ENCODE data around the gene SMC4.

SMC4 gene

GRCh38 chr3:160470181-160470580 lies 70.7 kb downstream of the SMC4 start:
- POLR2A ChIA-PET = no interaction called here
- DNase-seq (ENCODE audit: extremely low spot score) = no peak
- CTCF ChIA-PET = no interaction called here
- TF ChIP-seq FOXK2 (IDR thresholded peaks at IDR 0.05) (no peak), NFRKB (IDR thresholded peaks at IDR 0.05) (no peak), BHLHE40 (IDR thresholded peaks at IDR 0.05; ENCODE audit: borderline replicate concordance) (no peak), ARNT (IDR thresholded peaks at IDR 0.05) (no peak), SUZ12 (IDR thresholded peaks at IDR 0.05) (no peak), PKNOX1 (IDR thresholded peaks at IDR 0.05) (no peak), ZNF384 (IDR thresholded peaks at IDR 0.05) (no peak), ELF4 (IDR thresholded peaks at IDR 0.05) (no peak), LEF1 (IDR thresholded peaks at IDR 0.05; ENCODE audit: borderline replicate concordance) (no peak), FOXM1 (IDR thresholded peaks at IDR 0.05; ENCODE audit: borderline replicate concordance) (no peak), TARDBP (IDR thresholded peaks at IDR 0.05) (no peak), L3MBTL2 (conservative IDR thresholded peaks at IDR 0.05) (no peak), HDGF (IDR thresholded peaks at IDR 0.05; ENCODE audit: borderline replicate concordance) (no peak)

GRCh38 chr3:160471892-160472291 lies 72.4 kb downstream of the SMC4 start:
- TF ChIP-seq ELF4 (IDR thresholded peaks at IDR 0.05) (no peak), FOXA1 (IDR thresholded peaks at IDR 0.05) (no peak), BHLHE40 (IDR thresholded peaks at IDR 0.05; ENCODE audit: borderline replicate concordance) (no peak), L3MBTL2 (conservative IDR thresholded peaks at IDR 0.05) (no peak), NFRKB (IDR thresholded peaks at IDR 0.05) (no peak), LEF1 (IDR thresholded peaks at IDR 0.05; ENCODE audit: borderline replicate concordance) (no peak), PKNOX1 (IDR thresholded peaks at IDR 0.05) (no peak), TARDBP (IDR thresholded peaks at IDR 0.05) (no peak), SP1 (IDR thresholded peaks at IDR 0.05) (no peak), CTBP1 (IDR thresholded peaks at IDR 0.05; ENCODE audit: borderline replicate concordance) (no peak), FOXM1 (IDR thresholded peaks at IDR 0.05; ENCODE audit: borderline replicate concordance) (no peak), HDGF (IDR thresholded peaks at IDR 0.05; ENCODE audit: borderline replicate concordance) (no peak), ZNF384 (IDR thresholded peaks at IDR 0.05) (no peak), SUZ12 (IDR thresholded peaks at IDR 0.05) (no peak), FOXK2 (IDR thresholded peaks at IDR 0.05) (no peak), ARNT (IDR thresholded peaks at IDR 0.05) (no peak)
- DNase-seq (ENCODE audit: extremely low spot score) = no peak
- CTCF ChIA-PET = no interaction called here
- POLR2A ChIA-PET = no interaction called here

DNA sequence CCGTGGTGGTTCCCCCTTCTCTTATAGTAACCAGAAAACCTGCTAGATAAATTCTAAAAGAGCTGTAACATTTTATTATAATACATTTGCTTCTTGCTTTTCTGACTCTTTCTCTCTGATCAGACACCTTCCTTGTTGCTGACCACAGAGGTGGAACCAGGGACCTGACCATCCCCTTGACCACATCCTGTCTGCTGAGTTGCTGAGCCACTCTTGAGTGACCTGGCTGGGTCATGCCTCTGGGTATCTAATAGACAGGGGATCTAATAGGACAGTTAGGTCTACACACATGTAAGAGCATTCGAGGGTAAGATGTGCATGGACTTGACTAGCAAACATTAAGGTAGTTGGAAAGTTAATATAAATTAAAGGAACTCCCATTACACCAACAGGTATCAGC lies 72.9 kb downstream of the SMC4 start:
- POLR2A ChIA-PET = no interaction called here
- TF ChIP-seq FOXK2 (IDR thresholded peaks at IDR 0.05) = no peak
- TF ChIP-seq ARNT (IDR thresholded peaks at IDR 0.05) = no peak
- TF ChIP-seq BHLHE40 (IDR thresholded peaks at IDR 0.05; ENCODE audit: borderline replicate concordance) = no peak
- DNase-seq (ENCODE audit: extremely low spot score) = no peak
- CTCF ChIA-PET = no interaction called here

DNA sequence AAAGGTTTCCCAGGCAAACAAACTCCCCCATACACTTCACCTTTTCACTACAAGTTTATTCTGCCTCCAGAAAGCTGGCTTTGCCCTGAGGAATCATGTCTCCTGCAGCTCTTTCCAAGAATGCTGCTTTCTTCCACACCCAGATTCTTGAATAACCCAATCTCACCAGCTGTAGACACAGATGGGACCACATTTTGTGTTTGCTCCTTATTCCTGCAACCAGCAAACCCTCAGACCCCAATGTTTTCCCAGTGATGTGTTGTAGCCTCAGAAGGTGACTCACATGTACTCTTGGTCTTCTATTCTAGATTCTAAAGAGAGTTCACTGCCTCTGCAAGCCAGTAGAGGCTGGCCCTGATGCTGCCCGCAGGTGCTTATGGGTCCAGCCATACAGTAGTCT lies 73.8 kb downstream of the SMC4 start:
- TF ChIP-seq SUZ12 (IDR thresholded peaks at IDR 0.05) (no peak), PKNOX1 (IDR thresholded peaks at IDR 0.05) (no peak), ARNT (IDR thresholded peaks at IDR 0.05) (no peak), NFRKB (IDR thresholded peaks at IDR 0.05) (no peak), L3MBTL2 (conservative IDR thresholded peaks at IDR 0.05) (no peak), BHLHE40 (IDR thresholded peaks at IDR 0.05; ENCODE audit: borderline replicate concordance) (no peak), SP1 (IDR thresholded peaks at IDR 0.05) (no peak)
- no peak for DNase-seq (ENCODE audit: extremely low spot score)
- ChIA-PET CTCF (no interaction called here), POLR2A (no interaction called here)

- no peak for DNase-seq (ENCODE audit: extremely low spot score)
- POLR2A ChIA-PET = no interaction called here
- TF ChIP-seq LEF1 (IDR thresholded peaks at IDR 0.05; ENCODE audit: borderline replicate concordance) = no peak
- no peak for TF ChIP-seq PKNOX1 (IDR thresholded peaks at IDR 0.05)
- TF ChIP-seq L3MBTL2 (conservative IDR thresholded peaks at IDR 0.05) = no peak
- no peak for TF ChIP-seq FOXK2 (IDR thresholded peaks at IDR 0.05)
- TF ChIP-seq NFRKB (IDR thresholded peaks at IDR 0.05) = no peak
- TF ChIP-seq FOXA1 (IDR thresholded peaks at IDR 0.05) = no peak
- no peak for TF ChIP-seq SUZ12 (IDR thresholded peaks at IDR 0.05)
- TF ChIP-seq ARNT (IDR thresholded peaks at IDR 0.05) = no peak
- TF ChIP-seq CTBP1 (IDR thresholded peaks at IDR 0.05; ENCODE audit: borderline replicate concordance) = no peak
- TF ChIP-seq SP1 (IDR thresholded peaks at IDR 0.05) = no peak
- CTCF ChIA-PET = no interaction called here
Observed at GRCh38 chr3:160473978-160474377, 74.5 kb downstream of the SMC4 start.

DNA sequence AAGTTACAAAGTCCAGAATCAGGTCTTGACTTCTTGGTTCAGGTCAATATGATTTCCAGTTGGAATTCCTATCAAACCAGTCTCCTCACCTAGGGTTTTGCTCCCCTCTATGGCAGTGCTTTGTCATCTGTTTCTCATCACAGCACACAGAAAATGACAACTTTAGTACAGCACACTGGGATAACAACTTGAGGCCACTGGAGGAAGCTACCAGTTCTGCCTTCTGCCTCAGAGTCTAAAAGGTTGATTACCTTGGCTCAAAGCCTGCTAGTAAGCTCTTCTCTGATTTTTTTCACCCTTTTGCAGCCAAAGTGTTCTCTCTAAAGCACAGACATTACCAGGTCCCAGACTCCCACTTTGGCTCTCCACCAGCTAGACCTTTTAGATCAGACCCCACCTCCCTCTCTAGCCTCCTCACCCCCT lies 75.0 kb downstream of the SMC4 start:
- DNase-seq (ENCODE audit: extremely low spot score) = no peak
- TF ChIP-seq CTBP1 (IDR thresholded peaks at IDR 0.05; ENCODE audit: borderline replicate concordance) = no peak
- no peak for TF ChIP-seq SUZ12 (IDR thresholded peaks at IDR 0.05)
- TF ChIP-seq BHLHE40 (IDR thresholded peaks at IDR 0.05; ENCODE audit: borderline replicate concordance) = no peak
- TF ChIP-seq ELF4 (IDR thresholded peaks at IDR 0.05) = no peak
- no peak for TF ChIP-seq ZNF384 (IDR thresholded peaks at IDR 0.05)
- TF ChIP-seq NFRKB (IDR thresholded peaks at IDR 0.05) = no peak
- TF ChIP-seq HDGF (IDR thresholded peaks at IDR 0.05; ENCODE audit: borderline replicate concordance) = no peak
- TF ChIP-seq SP1 (IDR thresholded peaks at IDR 0.05) = no peak
- TF ChIP-seq FOXK2 (IDR thresholded peaks at IDR 0.05) = no peak
- TF ChIP-seq PKNOX1 (IDR thresholded peaks at IDR 0.05) = no peak
- TF ChIP-seq FOXM1 (IDR thresholded peaks at IDR 0.05; ENCODE audit: borderline replicate concordance) = no peak
- TF ChIP-seq FOXA1 (IDR thresholded peaks at IDR 0.05) = no peak
- ChIA-PET CTCF (no interaction called here), POLR2A (interaction anchor here (0.9 kb wide), 1 partner anchor 25 kb away, joined by 4 read pairs; the partner anchor contains the start of gene TRIM59)
